HCT116 (cell line): ENCODE data around the gene SCARB1. TPM values are rescaled to one million over a fixed set of nuclear protein-coding genes. Genes with fewer than 3 reads are reported as not detected.

ENCODE experiments used
- ATAC-seq: fragments of 200-7000 bp; cut with Tn5 transposase; 2 replicates; pipeline ENCODE4 v1.9.1; 2020; ENCODE audit warnings: mild to moderate bottlenecking, moderate library complexity
- BruUV-seq: library from RNA; stranded (reverse); fragments of 400-500 nt; replicated peaks from 2 replicates; lab custom pipeline; 2021; lab: Mats Ljungman, UMichigan
- CTCF ChIA-PET: fragments of 300-600 bp; sonication (Branson Sonifier 250); formaldehyde crosslinking; loops from one replicate; lab custom pipeline; 2021; ENCODE audit warnings: antibody characterized with exemption; lab: Charles Lee
- POLR2A ChIA-PET: fragments of 300-600, 350-600 bp; sonication (Branson Sonifier 250); formaldehyde crosslinking; loops from one replicate; lab custom pipeline; 2021; ENCODE audit warnings: antibody characterized with exemption; lab: Charles Lee
- RAD21 ChIA-PET, 2 experiments: fragments of 300-600 bp; sonication (Branson Sonifier 250); formaldehyde crosslinking; loops; one replicate each; lab custom pipeline; 2023; ENCODE audit warnings: low total read pairs in 2 of 2; ENCODE audit not compliant: uncharacterized antibody in 2 of 2, unreplicated experiment in 2 of 2, low non-redundant PET in 1 of 2; lab: Charles Lee
- DNase-seq: peaks from one replicate; pipeline ENCODE4 v3.0.0-alpha.2; 2010; ENCODE audit warnings: low read depth, low spot score
- H2AFZ ChIP-seq: fragments of 200-600 bp; shearing (Covaris generic), sonication (generic); 2 replicates; pipeline ENCODE4 v1.6.1; 2017; ENCODE audit warnings: low read depth, mixed run types, mixed read lengths, antibody characterized with exemption, low read length; ENCODE audit not compliant: poor library complexity, severe bottlenecking
- H3K27ac ChIP-seq: 2 replicates; pipeline ENCODE4 v1.5.1; 2012; ENCODE audit warnings: low read depth, low read length
- H3K27me3 ChIP-seq: fragments of 200-600 bp; sonication (generic); 2 replicates; pipeline ENCODE4 v1.6.1; 2016; ENCODE audit warnings: mixed run types, low read length, mixed read lengths; ENCODE audit not compliant: insufficient read depth
- H3K36me3 ChIP-seq, 2 experiments: fragments of 200-500 bp in 1 of 2; fragments of 200-600 bp in 1 of 2; sonication (Bioruptor generic) in 1 of 2; sonication (generic) in 1 of 2; 2 replicates each; pipeline versions ENCODE4 v1.5.1 to v1.6.1; 2014 to 2016; ENCODE audit warnings: low read length in 2 of 2, inconsistent platforms in 1 of 2, mixed read lengths in 1 of 2, mixed run types in 1 of 2; ENCODE audit not compliant: insufficient read depth in 2 of 2, control insufficient read depth in 1 of 2
- H3K4me1 ChIP-seq, 2 experiments: fragments of 200-600 bp in 1 of 2; sonication (generic) in 1 of 2; 2 replicates each; pipeline versions ENCODE4 v1.5.1 to v1.6.1; 2012 to 2017; ENCODE audit warnings: low read length in 2 of 2, inconsistent platforms in 1 of 2, mild to moderate bottlenecking in 1 of 2, mixed read lengths in 1 of 2, mixed run types in 1 of 2, moderate library complexity in 1 of 2; ENCODE audit not compliant: insufficient read depth in 2 of 2, control insufficient read depth in 1 of 2
- H3K4me2 ChIP-seq: fragments of 200-600 bp; sonication (generic); 2 replicates; pipeline ENCODE4 v1.6.1; 2017; ENCODE audit warnings: mixed run types, low read length, mixed read lengths
- H3K4me3 ChIP-seq, 2 experiments: fragments of 200-600 bp in 1 of 2; sonication (generic) in 1 of 2; replicated peaks in 1 of 2; 2 replicates each; pipeline ENCODE4 v1.5.1; 2011 to 2016; ENCODE audit warnings: low read length in 2 of 2, control low read depth in 1 of 2, low read depth in 1 of 2, mild to moderate bottlenecking in 1 of 2, mixed read lengths in 1 of 2, mixed run types in 1 of 2
- H3K79me2 ChIP-seq: fragments of 200-600 bp; sonication (generic); 2 replicates; pipeline ENCODE4 v1.6.1; 2017; ENCODE audit warnings: mild to moderate bottlenecking, mixed run types, low read length, moderate library complexity, mixed read lengths; ENCODE audit not compliant: insufficient read depth
- H3K9ac ChIP-seq: fragments of 200-600 bp; sonication (generic); 2 replicates; pipeline ENCODE4 v1.6.1; 2016; ENCODE audit warnings: low read length, mixed read lengths
- H3K9me2 ChIP-seq: fragments of 200-600 bp; sonication (generic), shearing (Covaris generic); 2 replicates; pipeline ENCODE4 v1.6.1; 2017; ENCODE audit warnings: mixed run types, mild to moderate bottlenecking, moderate library complexity; ENCODE audit not compliant: insufficient read depth
- H3K9me3 ChIP-seq, 2 experiments: fragments of 200-500 bp in 1 of 2; fragments of 200-600 bp in 1 of 2; sonication (Bioruptor generic) in 1 of 2; sonication (generic) in 1 of 2; 2 replicates each; pipeline ENCODE4 v1.6.1; 2014 to 2017; ENCODE audit warnings: low read length in 2 of 2, mixed read lengths in 2 of 2, inconsistent platforms in 1 of 2, low read depth in 1 of 2, mild to moderate bottlenecking in 1 of 2, mixed run types in 1 of 2, moderate library complexity in 1 of 2; ENCODE audit not compliant: control insufficient read depth in 1 of 2, insufficient read depth in 1 of 2
- H4K20me1 ChIP-seq: fragments of 200-600 bp; sonication (generic), shearing (Covaris generic); 2 replicates; pipeline ENCODE4 v1.6.1; 2017; ENCODE audit warnings: mixed run types, mild to moderate bottlenecking, moderate library complexity; ENCODE audit not compliant: insufficient read depth
- CBX3 ChIP-seq: IDR thresholded peaks from 2 replicates; pipeline ENCODE4 v1.6.1; 2012; ENCODE audit warnings: low read depth
- CEBPB ChIP-seq: IDR thresholded peaks from 2 replicates; pipeline ENCODE4 v1.6.1; 2012; ENCODE audit warnings: low read depth
- CTCF ChIP-seq, 3 experiments: fragments of 200-600 bp in 1 of 3; sonication (generic) in 1 of 3; IDR thresholded peaks in 2 of 3; conservative IDR thresholded peaks in 1 of 3; 2 replicates each; pipeline ENCODE4 v1.5.1; 2012 to 2017; ENCODE audit warnings: low read depth in 2 of 3, low read length in 2 of 3, antibody characterized with exemption in 1 of 3, borderline replicate concordance in 1 of 3, control low read depth in 1 of 3, mild to moderate bottlenecking in 1 of 3, mixed read lengths in 1 of 3, mixed run types in 1 of 3, moderate library complexity in 1 of 3; ENCODE audit not compliant: insufficient read depth in 1 of 3
- ELF1 ChIP-seq: IDR thresholded peaks from 2 replicates; pipeline ENCODE4 v1.6.1; 2012; ENCODE audit warnings: low read depth, borderline replicate concordance
- JUND ChIP-seq: IDR thresholded peaks from 2 replicates; pipeline ENCODE4 v1.6.1; 2012
- POLR2A ChIP-seq: IDR thresholded peaks from 2 replicates; pipeline ENCODE4 v1.7.0; 2011; ENCODE audit warnings: borderline replicate concordance; ENCODE audit not compliant: insufficient read depth, insufficient read length; ENCODE audit errors: extremely low read depth
- RAD21 ChIP-seq: IDR thresholded peaks from 2 replicates; pipeline ENCODE4 v1.6.1; 2012; ENCODE audit warnings: low read depth, mild to moderate bottlenecking
- SIN3A ChIP-seq: IDR thresholded peaks from 2 replicates; pipeline ENCODE4 v1.6.1; 2012; ENCODE audit warnings: low read depth
- SP1 ChIP-seq: IDR thresholded peaks from 2 replicates; pipeline ENCODE4 v1.6.1; 2012; ENCODE audit warnings: low read depth
- YY1 ChIP-seq: IDR thresholded peaks from 2 replicates; pipeline ENCODE4 v1.6.1; 2011; ENCODE audit warnings: low read length, low read depth, moderate library complexity, mild to moderate bottlenecking; ENCODE audit not compliant: insufficient replicate concordance; ENCODE audit errors: extremely low read depth
- ZFX ChIP-seq: fragments of 450-650 bp; IDR thresholded peaks from 2 replicates; pipeline ENCODE4 v1.6.1; 2017
- ZNF274 ChIP-seq: fragments of 200-500 bp; sonication (Bioruptor generic); IDR thresholded peaks from 2 replicates; pipeline ENCODE4 v1.6.1; 2014; ENCODE audit warnings: mild to moderate bottlenecking, low read depth, low read length, inconsistent platforms
- intact Hi-C: fragments of 100-400 bp; cut with micrococcal nuclease; formaldehyde crosslinking; loops from 2 replicates; pipeline ENCODE4 v1.10.0; 2022
- total RNA-seq: library from RNA; stranded (reverse); gene quantifications from one replicate; pipeline ENCODE4 v1.2.1, GENCODE V29; 2021; ENCODE audit not compliant: unreplicated experiment

SCARB1 gene
- total RNA-seq, 1 experiment from 2014 or later: 95.5 TPM

DNA sequence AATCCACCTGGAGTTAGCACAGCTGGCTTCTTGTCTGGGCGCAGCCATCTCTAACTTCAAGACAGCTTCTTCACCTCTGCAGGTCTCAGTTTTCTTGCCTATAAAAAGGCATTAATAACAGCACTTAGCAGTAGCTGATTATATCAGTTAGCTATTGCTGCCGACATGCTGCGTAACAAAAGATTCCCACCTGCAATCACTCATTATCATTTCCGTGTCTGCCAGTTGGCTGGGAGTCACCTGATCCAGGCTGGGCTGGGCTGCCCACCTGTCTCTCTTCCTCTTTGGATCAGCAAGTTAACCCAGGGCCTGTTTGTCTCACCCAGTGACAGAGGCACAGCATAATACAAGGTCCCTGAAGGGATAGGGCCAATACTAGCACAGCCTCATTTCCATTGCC lies 109.7 kb downstream of the SCARB1 start:
- no peak overlapping the region for H3K4me2 ChIP-seq
- intact Hi-C loops: no loop called here
- ATAC-seq: no peak
- POLR2A ChIA-PET: no interaction called here
- no peaks in the 10 kb centered on the region for H3K27me3 ChIP-seq
- H3K4me1 ChIP-seq: no peaks in the 10 kb centered on the region; a peak in 1 of 4 replicates
- no peak overlapping the region for H3K9ac ChIP-seq
- DNase-seq: no peak
- no peak overlapping the region for H3K4me3 ChIP-seq
- BruUV-seq: no TSS peak
- H4K20me1 ChIP-seq: no peaks in the 10 kb centered on the region
- H3K79me2 ChIP-seq: no peaks in the 10 kb centered on the region
- RAD21 ChIA-PET: no interaction called here
- no peaks in the 10 kb centered on the region for H3K9me2 ChIP-seq
- CTCF ChIA-PET: no interaction called here
- peaks cover 0 to 13% of the 10 kb centered on the region in 2 experiments; a peak in 1 of 4 replicates for H3K9me3 ChIP-seq
- no peaks in the 10 kb centered on the region for H3K36me3 ChIP-seq
- TF ChIP-seq CEBPB: no peak
- TF ChIP-seq POLR2A: no peak
- no peak for TF ChIP-seq JUND
- no peak for TF ChIP-seq ELF1
- no peak for TF ChIP-seq ZFX
- no peak for TF ChIP-seq RAD21
- TF ChIP-seq ZNF274: no peak
- TF ChIP-seq SIN3A: no peak
- no peak for TF ChIP-seq CTCF (IDR thresholded peaks at IDR 0.05 in 2 of 3, conservative IDR thresholded peaks at IDR 0.05 in 1 of 3; ENCODE audit: borderline replicate concordance in 1 of 3, insufficient read depth in 1 of 3, low read depth in 2 of 3, low read length in 2 of 3)
- no peak for TF ChIP-seq CBX3
- no peak for TF ChIP-seq SP1
- H3K27ac ChIP-seq: no peak overlapping the region
- no peak overlapping the region for H2AFZ ChIP-seq

DNA sequence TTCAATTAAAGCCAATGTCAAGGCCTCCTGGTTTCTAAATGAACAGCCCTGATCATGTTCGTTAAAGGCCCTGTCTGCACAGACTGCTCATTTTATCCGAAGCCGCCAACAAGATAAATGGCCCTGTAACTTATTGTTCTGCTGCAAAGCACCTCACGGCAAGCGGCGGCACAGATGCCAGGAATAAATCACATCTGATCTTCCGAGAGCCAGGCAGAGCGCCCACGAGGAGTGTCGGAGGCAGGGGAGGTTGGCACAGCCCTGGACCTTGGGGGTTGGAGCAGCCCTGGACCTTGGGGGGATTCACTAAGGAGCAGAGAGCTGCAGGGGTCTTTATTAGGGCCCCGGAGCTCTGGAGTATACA lies 110.5 kb downstream of the SCARB1 start:
- ChIA-PET POLR2A (no interaction called here), CTCF (no interaction called here), RAD21 (no interaction called here)
- H3K79me2 ChIP-seq: no peaks in the 10 kb centered on the region
- H3K27ac ChIP-seq: no peak overlapping the region
- H3K36me3 ChIP-seq: no peaks in the 10 kb centered on the region
- H3K9me3 ChIP-seq: peaks cover 0 to 13% of the 10 kb centered on the region in 2 experiments; a peak in 1 of 4 replicates
- H3K4me1 ChIP-seq: no peaks in the 10 kb centered on the region; a peak in 1 of 4 replicates
- no peak overlapping the region for H3K9ac ChIP-seq
- no peak for TF ChIP-seq YY1
- no peaks in the 10 kb centered on the region for H4K20me1 ChIP-seq
- no peaks in the 10 kb centered on the region for H3K9me2 ChIP-seq
- no peaks in the 10 kb centered on the region for H3K27me3 ChIP-seq
- intact Hi-C loops: no loop called here
- no peak overlapping the region for H3K4me3 ChIP-seq
- no peak for ATAC-seq
- DNase-seq: no peak
- no peak overlapping the region for H2AFZ ChIP-seq
- no TSS peak for BruUV-seq
- H3K4me2 ChIP-seq: no peak overlapping the region
